Stimulated activated naive CD8-positive, alpha-beta T cell treated with anti-CD3 and anti-CD28 coated beads, Interleukin-15, amount 100 ng/mL, for 72 hours (primary cell): ENCODE measurements around the gene MZT2A.
"Not testable (repeated sequence)": the region's sequence is repeated elsewhere in the genome, so short reads cannot be mapped to it uniquely, and the experiment has no call there.

Experiments
- ATAC-seq: fragments of 150-1000 bp; cut with Tn5 transposase; 2 replicates; pipeline ENCODE4 v1.10.0; 2021; ENCODE audit warnings: mild to moderate bottlenecking, moderate library complexity
- DNase-seq, 2 donors: peaks; one replicate each; pipeline ENCODE4 v3.0.0; 2021 to 2022
- H3K27ac Mint-ChIP-seq, 2 donors: one replicate each; pipeline ENCODE4 v1.8.0; 2022; ENCODE audit warnings: mild to moderate bottlenecking in 2 of 2, mixed read lengths in 2 of 2, moderate library complexity in 2 of 2
- H3K27me3 Mint-ChIP-seq: one replicate; pipeline ENCODE4 v1.8.0; 2022; ENCODE audit warnings: mixed read lengths
- H3K4me1 Mint-ChIP-seq: one replicate; pipeline ENCODE4 v1.8.0; 2022; ENCODE audit warnings: mild to moderate bottlenecking, mixed read lengths
- H3K4me3 Mint-ChIP-seq, 2 donors: one replicate each; pipeline ENCODE4 v1.8.0; 2022; ENCODE audit warnings: mild to moderate bottlenecking in 2 of 2, mixed read lengths in 2 of 2, moderate library complexity in 1 of 2
- H3K9me3 Mint-ChIP-seq, 2 donors: one replicate each; pipeline ENCODE4 v1.8.0; 2022; ENCODE audit warnings: mixed read lengths in 2 of 2

The MZT2A gene

GRCh38 chr2:131486201-131486902 lies 5.8 kb downstream of the MZT2A start:
- not testable (repeated sequence) for H3K27me3 Mint-ChIP-seq, H3K4me3 Mint-ChIP-seq, DNase-seq, ATAC-seq, H3K9me3 Mint-ChIP-seq, H3K27ac Mint-ChIP-seq
- peaks cover 39% of the 10 kb centered on the region for H3K4me1 Mint-ChIP-seq

DNA sequence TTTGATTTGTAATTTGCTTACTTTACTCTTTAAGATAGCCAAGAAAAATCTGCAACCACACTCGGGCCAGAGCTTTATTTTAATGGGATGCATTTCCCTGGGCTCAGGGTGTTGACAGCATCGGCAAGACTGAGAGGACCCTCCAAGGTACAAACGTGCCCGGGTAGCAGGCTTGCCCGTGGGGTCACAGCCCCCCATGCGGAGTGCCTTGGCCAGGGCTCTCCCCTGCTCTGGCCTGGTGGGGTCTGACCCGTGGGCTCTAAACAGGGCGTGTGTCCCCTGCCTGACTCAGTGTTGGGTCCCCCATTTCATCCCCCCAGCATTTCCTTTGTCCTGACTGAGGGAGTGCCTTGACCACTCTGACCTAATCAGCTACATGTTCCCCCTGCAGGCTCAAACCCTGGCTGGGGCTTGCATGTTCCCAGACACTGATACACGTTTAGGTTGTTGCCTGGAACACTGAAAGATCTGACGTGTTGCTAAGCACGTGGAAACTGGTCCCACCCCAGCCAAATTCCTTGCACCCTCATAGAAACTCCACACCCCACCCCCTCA lies 7.2 kb downstream of the MZT2A start:
- H3K4me3 Mint-ChIP-seq, ATAC-seq, DNase-seq, H3K27me3 Mint-ChIP-seq, H3K9me3 Mint-ChIP-seq: not testable (repeated sequence)
- H3K4me1 Mint-ChIP-seq = peaks cover 26% of the 10 kb centered on the region
- peak overlapping the region in 1 of 2 donors; percentile 19 for H3K27ac Mint-ChIP-seq

- H3K27ac Mint-ChIP-seq, DNase-seq, H3K27me3 Mint-ChIP-seq, ATAC-seq, H3K9me3 Mint-ChIP-seq, H3K4me3 Mint-ChIP-seq: not testable (repeated sequence)
- H3K4me1 Mint-ChIP-seq = peaks cover 20% of the 10 kb centered on the region
Measured at GRCh38 chr2:131483981-131484820, 8.0 kb downstream of the MZT2A start.

DNA sequence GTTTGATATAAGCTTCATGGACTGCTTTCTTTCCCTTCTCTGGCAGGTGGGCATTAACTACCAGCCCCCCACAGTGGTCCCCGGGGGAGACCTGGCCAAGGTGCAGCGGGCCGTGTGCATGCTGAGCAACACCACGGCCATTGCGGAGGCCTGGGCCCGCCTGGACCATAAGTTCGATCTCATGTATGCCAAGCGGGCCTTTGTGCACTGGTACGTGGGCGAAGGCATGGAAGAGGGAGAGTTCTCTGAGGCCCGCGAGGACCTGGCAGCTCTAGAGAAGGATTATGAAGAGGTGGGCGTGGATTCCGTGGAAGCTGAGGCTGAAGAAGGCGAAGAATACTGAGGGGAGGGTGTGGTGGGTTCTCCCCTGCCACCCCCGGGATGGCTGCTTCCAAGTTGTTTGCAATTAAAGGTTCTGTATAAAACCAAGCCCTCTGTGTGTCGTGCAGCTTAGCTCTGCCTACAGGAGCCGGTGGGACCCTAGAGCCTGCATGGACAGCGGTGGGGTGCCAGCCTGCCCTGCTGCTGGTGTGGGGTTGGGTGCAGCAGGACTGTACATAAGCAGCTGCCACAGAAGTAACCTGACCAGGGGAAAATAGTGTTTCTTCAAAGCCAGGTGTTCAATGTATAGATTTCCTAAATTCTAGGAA lies 9.6 kb downstream of the MZT2A start:
- H3K4me1 Mint-ChIP-seq, H3K4me3 Mint-ChIP-seq, ATAC-seq, DNase-seq, H3K27me3 Mint-ChIP-seq, H3K9me3 Mint-ChIP-seq: not testable (repeated sequence)
- peak overlapping the region in 1 of 2 donors; percentile 74 for H3K27ac Mint-ChIP-seq

DNA sequence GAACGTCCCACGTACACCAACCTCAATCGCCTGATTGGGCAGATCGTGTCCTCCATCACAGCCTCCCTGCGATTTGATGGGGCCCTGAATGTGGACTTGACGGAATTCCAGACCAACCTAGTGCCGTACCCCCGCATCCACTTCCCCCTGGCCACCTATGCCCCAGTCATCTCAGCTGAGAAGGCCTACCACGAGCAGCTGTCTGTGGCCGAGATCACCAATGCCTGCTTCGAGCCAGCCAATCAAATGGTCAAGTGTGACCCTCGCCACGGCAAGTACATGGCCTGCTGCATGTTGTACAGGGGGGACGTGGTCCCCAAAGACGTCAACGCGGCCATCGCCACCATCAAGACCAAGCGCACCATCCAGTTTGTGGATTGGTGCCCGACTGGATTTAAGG lies 11.8 kb downstream of the MZT2A start:
- not testable (repeated sequence) for H3K27me3 Mint-ChIP-seq, H3K27ac Mint-ChIP-seq, H3K9me3 Mint-ChIP-seq, H3K4me3 Mint-ChIP-seq, H3K4me1 Mint-ChIP-seq, DNase-seq, ATAC-seq

DNA sequence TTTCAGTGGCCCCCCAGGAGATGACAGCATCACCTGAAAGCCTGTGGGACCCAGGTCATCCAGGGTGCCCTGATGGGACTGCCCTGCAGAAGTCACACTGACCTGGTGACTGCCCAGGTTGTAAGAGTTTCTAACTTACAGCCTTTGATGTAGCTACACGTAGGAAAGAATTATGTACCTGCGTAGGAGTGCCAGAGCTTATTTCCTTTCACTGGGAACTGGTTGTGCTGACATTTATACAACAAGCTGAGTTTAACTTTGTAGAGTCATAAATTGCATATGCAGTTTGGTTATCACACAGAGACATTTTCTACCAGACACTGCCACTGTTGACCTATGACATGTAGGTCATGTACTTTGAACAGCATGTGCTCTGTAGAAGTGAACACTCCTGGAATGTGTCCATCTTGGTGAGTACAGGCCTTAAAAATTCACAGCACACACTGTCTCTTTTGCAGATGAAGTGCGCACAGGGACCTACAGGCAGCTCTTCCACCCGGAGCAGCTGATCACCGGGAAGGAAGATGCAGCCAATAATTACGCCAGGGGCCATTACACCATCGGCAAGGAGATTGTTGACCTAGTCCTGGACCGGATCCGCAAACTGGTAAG lies 13.2 kb downstream of the MZT2A start:
- not testable (repeated sequence) for H3K4me1 Mint-ChIP-seq, DNase-seq, ATAC-seq, H3K4me3 Mint-ChIP-seq, H3K27me3 Mint-ChIP-seq, H3K9me3 Mint-ChIP-seq, H3K27ac Mint-ChIP-seq

- ATAC-seq, DNase-seq, H3K4me3 Mint-ChIP-seq, H3K9me3 Mint-ChIP-seq, H3K27ac Mint-ChIP-seq, H3K27me3 Mint-ChIP-seq, H3K4me1 Mint-ChIP-seq: not testable (repeated sequence)
Measured at GRCh38 chr2:131478074-131478849, 13.9 kb downstream of the MZT2A start.

GRCh38 chr2:131477227-131477626 lies 15.0 kb downstream of the MZT2A start:
- not testable (repeated sequence) for H3K4me3 Mint-ChIP-seq, DNase-seq, ATAC-seq, H3K9me3 Mint-ChIP-seq, H3K4me1 Mint-ChIP-seq, H3K27me3 Mint-ChIP-seq
- H3K27ac Mint-ChIP-seq = peak overlapping the region in 1 of 2 donors; percentile 52

- not testable (repeated sequence) for H3K9me3 Mint-ChIP-seq, DNase-seq, H3K27ac Mint-ChIP-seq, H3K4me3 Mint-ChIP-seq, H3K4me1 Mint-ChIP-seq, H3K27me3 Mint-ChIP-seq, ATAC-seq
Measured at GRCh38 chr2:131476363-131476762, 15.8 kb downstream of the MZT2A start.

DNA sequence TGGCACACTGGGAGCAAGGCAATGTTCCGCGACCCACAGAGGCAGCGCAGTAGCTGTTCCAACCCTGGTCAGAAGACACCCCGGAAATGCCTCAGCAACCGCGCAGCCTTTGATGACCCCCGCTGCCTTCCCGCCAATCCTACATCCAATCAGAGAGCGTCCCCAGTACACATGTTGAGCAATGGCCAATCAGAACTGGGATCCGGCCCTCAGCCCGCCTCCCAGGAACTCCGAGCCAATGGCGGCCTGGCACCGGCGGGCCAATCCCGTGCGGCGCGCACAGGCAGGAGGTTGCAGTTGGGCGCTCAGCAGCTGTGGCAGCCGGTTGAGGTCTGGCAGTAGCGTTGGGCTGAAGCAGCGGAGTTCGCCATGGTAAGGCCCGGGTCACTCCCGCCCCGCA lies 16.4 kb downstream of the MZT2A start, which contains the start of gene TUBA3D:
TSS of gene TUBA3D (plus strand) at position 289 of the 400 bp plus-strand sequence. CDS start at position 370, 81 bp downstream.
- H3K9me3 Mint-ChIP-seq = no peaks in the 10 kb centered on the region
- H3K4me3 Mint-ChIP-seq = no peak within 1 kb of the TSS
- no peaks in the 10 kb centered on the region for H3K27me3 Mint-ChIP-seq
- ATAC-seq (no peak), DNase-seq (no peak)
- no peaks in the 10 kb centered on the region for H3K4me1 Mint-ChIP-seq
- peak within 1 kb of the TSS in 1 of 2 donors; percentile 52 for H3K27ac Mint-ChIP-seq

DNA sequence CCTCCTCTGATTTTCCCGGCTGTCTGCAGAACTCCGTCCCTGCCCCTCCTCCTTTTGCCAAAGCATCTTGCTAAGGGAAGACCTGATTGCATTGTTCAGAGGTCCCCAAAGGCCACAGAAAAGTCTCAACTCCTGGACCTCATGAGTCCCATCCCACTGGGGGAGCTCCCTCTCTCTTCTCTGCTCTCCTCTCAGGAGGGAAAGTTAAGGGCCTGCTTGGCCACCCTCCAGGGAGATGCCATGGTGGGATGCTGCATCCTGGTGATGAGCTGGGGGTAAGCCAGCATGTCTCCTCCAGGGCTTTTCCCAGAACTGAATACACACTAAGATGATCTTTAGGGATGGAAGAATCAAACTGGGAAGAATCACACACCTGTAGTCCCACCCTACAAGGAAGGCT lies 18.9 kb downstream of the MZT2A start:
- not testable (repeated sequence) for H3K4me3 Mint-ChIP-seq, H3K9me3 Mint-ChIP-seq, H3K27ac Mint-ChIP-seq, ATAC-seq, H3K27me3 Mint-ChIP-seq, H3K4me1 Mint-ChIP-seq, DNase-seq

GRCh38 chr2:131471624-131472023 lies 20.6 kb downstream of the MZT2A start:
- not testable (repeated sequence) for DNase-seq, ATAC-seq, H3K9me3 Mint-ChIP-seq, H3K27ac Mint-ChIP-seq, H3K27me3 Mint-ChIP-seq, H3K4me3 Mint-ChIP-seq, H3K4me1 Mint-ChIP-seq

DNA sequence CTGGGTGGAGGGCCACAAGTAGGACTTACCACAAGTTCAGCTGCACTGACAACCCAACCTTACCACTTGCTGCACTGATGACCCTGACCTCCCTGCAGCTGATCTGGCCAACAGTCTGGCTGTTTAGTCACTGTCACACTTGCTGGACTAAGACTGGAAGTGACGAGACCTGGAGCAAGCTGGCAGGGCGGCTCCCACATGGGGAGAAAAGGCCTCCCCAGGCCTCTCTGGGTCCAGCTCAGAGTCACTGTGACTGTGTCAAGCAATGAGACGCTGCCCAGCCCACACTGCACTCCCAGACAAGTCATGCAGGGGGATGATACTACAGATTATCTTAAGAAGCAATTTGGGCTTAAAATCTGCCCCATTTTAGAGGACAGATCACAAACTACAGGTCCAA lies 21.3 kb downstream of the MZT2A start:
- DNase-seq, H3K27me3 Mint-ChIP-seq, H3K27ac Mint-ChIP-seq, H3K9me3 Mint-ChIP-seq, H3K4me1 Mint-ChIP-seq, H3K4me3 Mint-ChIP-seq, ATAC-seq: not testable (repeated sequence)

GRCh38 chr2:131467722-131468121 lies 24.5 kb downstream of the MZT2A start:
- not testable (repeated sequence) for DNase-seq, H3K27me3 Mint-ChIP-seq, ATAC-seq, H3K4me3 Mint-ChIP-seq, H3K4me1 Mint-ChIP-seq, H3K9me3 Mint-ChIP-seq, H3K27ac Mint-ChIP-seq
